GM21737 (cell line): ENCODE measurements around the gene GCC1.

Source experiments
- ATAC-seq: cut with Tn5 transposase; IDR thresholded peaks from one replicate; pipeline ENCODE4 v1.9.1; 2021; ENCODE audit warnings: mild to moderate bottlenecking, moderate library complexity; ENCODE audit not compliant: unreplicated experiment

The GCC1 gene

DNA sequence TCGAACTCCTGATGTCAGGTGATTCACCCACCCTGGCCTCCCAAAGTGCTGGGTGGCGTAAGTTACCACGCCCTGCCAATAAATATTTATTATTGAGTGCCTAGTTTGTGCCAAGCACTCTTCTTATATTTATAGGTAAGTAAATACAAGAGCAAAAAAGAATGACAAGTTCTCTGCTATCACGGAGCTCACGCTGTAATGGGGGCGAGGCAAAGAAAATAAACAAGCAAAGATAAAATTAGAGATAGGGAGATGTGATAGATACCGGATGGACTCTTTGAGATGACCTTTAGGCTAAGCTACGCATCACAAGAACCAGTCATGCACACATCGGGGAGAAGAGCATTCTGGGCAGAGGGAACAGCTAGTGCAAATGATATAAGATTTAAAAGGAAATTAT is 46.3 kb downstream of the GCC1 start:
- no peak for ATAC-seq

DNA sequence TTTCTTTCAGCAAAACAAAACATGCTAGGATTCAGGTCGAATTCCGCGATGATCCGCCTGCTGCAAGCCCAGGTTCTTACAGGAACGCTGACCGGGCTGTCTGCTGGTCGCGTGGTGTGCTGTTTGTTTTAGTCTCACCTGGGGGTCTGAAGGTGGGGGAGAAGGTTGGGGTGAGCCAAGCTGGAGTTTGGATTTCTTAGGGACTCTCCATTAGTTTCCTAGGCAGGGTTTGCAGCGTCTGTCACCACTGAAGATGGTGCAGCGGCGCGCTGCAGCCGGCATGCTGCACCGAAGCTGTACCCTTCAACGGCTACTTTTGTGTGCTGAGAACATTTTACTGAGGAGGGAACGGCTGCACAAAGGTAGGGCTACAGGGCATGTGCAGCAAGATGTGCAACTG is 48.7 kb downstream of the GCC1 start:
- ATAC-seq = no peak

DNA sequence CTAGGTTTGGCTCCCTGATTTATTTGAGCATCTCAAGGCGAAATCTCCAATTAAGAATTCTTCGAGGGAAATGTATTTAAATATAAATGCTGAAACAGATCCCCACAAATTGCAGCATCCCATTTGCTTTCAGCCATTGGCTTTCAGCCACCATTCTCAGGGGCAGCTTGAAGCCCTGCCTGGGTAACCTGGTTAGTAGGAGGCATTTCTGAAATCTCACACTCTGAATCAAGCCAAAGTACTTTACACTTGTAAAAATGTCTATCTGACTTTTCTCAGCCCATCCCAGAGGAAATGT is 49.1 kb downstream of the GCC1 start:
- no peak for ATAC-seq

DNA sequence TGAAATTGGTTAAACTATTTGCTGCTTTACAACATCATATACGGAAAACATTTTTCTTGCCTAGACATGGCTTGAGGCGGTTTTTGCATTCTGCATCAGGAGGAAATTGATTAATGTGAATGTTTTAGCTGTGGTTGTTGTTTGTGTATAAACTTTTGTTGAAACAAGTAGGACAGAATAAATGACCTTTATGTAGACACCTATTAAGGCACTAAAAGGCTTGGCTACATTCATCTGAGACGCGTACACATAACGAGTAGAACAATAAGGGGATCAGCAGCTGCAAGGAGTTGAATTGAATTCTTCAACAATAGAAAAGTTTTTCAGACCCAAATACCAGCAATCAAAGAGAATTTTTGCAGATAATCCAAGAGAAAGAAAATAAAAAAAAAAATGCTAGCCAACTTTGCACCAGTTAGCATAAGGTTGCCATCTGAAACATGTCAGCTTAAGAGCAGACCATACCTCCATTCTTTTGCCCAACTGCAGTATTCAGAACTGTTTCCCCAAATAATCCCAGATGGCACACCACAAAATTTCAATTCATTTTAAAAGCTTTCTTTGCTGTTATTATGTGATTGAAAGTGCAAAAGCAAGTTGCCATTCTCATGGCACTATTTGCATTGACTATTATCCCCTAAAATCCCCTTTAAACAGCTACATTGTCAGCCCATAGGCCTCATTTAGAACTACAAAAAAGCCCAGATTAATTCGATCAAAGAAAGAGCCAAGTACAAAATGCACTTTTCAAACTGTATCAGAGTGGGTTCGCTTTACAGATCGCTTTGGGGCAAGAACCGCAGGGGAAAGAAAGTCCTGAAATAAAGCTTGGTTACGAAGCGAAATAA is 49.6 kb downstream of the GCC1 start:
- ATAC-seq = no peak

DNA sequence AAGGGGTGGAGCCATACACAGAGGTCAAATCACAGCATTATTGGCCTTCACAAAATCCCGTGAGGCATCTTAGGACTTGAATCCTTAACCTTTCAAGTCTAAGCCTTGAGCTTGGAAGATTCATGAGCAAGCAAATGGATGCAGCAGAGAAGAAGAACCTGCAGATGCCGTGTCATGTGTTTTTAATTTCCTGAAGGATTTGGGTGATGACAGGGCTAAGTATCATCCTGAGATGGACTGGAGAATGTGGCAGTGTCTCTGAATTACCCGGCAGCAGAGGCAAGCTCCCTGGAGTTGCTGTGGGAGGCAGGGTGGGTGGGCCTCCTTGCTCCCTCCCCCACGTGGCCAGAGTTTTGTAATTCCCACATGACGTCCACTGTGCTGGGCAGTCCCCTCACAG is 50.8 kb downstream of the GCC1 start:
- no peak for ATAC-seq

DNA sequence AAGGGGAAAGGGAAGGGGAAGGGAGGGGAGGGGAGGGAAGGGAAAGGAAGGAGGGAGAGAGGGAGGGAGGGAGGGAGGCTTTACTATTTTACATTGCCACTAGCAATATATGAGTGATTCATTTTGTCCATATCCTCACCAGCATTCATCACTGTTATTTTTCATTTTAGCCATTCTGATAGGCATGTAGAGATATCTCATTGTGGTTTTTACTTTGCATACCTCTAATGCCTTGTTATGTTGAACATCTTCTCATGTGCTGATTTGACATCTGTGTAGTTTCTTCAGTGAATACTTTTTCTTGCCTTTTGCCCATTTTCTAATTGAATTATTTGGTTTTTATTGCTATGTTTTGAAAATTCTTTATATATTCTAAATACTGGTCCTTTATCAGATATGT is 52.7 kb downstream of the GCC1 start:
- ATAC-seq = no peak

DNA sequence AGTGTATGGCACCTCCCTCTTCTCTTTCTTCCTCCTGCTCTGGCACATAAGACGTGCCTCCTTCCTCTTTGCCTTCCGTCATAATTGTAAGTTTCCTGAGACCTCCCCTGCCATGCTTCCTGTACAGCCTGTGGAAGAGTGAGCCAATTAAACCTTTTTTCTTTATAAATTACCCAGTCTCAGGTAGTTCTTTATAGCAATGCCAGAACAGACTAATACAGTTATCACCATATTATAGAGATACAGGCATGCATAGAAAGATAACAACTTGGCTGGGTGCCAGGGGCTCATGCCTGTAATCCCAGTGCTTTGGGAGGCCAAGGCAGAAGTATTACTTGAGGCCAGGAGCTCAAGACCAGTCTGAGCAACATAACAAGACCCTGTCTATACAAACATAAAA is 53.2 kb downstream of the GCC1 start:
- ATAC-seq = no peak
